Measurements from ENCODE around the gene PSMC3IP.
A peak's percentile ranks its signal among the peaks of the same experiment; 100 is the strongest.
"Not testable (repeated sequence)": the region's sequence is repeated elsewhere in the genome, so short reads cannot be mapped to it uniquely, and the experiment has no call there.

The PSMC3IP gene

DNA sequence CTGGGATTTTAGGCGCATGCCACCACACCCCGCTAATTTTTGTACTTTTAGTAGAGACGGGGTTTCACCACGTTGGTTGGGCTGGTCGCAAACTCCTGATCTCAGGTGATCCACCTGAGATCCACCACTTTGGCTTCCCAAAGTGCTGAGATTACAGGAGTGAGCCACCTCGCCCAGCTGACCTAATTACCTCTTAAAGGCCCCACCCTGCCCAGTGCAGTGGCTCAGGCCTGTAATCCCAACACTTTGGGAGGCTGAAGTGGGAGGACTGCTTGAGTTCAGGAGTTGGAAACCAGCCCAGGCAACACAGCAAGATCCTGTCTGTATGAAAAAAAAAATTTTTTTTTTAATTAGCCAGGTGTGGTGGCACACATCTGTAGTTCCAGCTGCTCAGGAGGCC, 18.5 kb downstream of the PSMC3IP start:
- no peak for DNase-seq

DNA sequence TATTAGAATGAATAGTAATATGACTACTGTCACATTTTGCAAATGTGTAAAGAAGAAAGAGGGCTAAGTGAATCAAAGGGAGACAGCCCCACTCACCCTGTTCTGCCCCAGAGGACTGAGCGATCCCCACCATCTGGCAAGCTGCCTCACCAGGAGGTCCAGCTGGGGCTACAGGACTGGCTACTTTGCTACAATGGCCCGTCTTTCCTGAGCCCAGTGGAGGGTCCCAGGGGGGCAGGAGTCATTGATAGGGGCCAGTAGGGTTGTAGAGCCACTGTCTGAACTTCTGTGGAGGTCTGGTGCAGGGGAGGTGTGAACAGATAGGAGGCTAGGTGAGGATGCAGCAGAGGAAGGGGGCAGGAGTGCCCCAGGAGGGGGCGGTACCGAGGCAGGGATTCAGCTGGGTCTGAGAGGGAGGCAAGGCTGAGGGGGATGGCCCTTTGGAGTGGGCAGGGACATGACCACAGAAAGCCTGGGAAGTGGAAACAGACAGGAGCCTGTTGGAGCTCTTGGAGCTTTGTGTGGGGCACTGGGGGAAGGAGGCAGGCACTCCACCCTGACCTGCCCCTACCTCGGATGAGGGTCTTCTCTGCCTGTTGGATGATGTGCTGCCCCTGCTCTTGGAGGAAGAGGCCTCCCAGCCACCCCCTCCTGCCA, 21.4 kb downstream of the PSMC3IP start:
- DNase-seq = not testable (repeated sequence)

DNA sequence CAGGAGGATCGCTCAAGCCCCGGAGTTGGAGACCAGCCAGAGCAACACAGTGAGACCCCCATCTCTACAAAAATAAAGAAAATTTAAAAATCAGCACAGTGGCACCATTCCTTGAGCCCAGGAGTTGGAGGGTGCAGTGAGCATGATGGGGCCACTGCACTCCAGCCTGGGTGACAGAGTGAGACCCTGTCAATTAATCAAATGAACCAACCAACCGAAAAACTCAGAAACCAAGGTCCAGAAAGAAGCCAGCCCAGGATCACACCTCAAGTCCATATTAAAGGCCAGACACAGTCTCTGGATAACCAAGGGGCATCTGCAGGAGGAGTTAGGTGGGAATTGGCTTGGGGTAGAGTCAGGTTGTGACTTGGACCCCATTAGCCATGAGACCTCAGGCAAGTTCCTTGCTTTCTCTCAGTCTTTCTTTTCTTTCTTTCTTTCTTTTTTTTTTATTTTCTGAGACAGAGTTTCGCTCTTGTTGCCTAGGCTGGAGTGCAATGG, 22.4 kb downstream of the PSMC3IP start:
- no peak for DNase-seq

DNA sequence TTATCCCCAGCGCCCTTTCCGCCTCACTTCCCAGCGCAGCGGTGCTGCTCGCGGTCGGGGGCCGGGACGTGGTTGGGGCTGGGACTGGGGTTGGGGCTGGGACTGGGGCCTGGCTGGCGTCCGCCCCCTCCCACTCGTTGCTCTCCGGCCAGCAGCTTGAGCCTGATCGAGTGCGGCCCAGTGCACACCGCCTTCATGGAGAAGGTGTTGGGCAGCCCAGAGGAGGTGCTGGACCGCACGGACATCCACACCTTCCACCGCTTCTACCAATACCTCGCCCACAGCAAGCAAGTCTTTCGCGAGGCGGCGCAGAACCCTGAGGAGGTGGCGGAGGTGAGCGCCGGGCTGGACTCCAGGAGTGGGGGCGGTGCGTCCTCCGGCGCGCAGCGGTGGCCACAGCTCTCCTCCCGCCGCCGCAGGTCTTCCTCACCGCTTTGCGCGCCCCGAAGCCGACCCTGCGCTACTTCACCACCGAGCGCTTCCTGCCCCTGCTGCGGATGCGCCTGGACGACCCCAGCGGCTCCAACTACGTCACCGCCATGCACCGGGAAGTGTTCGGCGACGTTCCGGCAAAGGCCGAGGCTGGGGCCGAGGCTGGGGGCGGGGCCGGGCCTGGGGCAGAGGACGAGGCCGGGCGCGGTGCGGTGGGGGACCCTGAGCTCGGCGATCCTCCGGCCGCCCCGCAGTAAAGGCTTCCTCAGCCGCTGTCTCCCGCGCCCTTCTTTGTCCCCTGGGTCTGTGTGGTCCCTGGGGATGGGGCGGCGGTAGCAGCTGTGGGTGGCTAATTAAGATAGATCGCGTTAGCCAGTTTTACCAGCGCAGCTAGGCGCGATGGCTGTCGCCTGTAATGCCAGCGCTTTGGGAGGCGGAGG, 23.0 kb downstream of the PSMC3IP start:
- DNase-seq = peak; percentile 60

DNA sequence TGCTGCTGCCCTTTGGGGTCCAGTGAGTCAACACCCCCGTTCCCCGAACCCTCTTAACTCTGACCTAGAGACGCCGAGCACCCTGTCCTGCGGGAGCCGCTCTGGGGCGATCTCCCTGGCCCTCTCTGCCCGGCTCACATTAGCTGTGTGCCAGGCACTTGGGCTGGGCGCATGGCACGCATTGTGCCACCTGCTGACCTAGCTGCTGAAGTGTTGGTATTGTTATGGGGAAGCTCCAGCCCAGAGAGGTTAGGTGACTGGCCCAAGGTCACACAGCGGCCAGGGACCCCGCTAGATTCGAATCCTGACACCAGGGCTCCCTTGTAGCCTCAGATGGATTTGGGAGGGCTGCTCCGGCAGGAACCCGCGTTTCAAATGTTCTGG, 23.7 kb downstream of the PSMC3IP start:
- no peak for DNase-seq

DNA sequence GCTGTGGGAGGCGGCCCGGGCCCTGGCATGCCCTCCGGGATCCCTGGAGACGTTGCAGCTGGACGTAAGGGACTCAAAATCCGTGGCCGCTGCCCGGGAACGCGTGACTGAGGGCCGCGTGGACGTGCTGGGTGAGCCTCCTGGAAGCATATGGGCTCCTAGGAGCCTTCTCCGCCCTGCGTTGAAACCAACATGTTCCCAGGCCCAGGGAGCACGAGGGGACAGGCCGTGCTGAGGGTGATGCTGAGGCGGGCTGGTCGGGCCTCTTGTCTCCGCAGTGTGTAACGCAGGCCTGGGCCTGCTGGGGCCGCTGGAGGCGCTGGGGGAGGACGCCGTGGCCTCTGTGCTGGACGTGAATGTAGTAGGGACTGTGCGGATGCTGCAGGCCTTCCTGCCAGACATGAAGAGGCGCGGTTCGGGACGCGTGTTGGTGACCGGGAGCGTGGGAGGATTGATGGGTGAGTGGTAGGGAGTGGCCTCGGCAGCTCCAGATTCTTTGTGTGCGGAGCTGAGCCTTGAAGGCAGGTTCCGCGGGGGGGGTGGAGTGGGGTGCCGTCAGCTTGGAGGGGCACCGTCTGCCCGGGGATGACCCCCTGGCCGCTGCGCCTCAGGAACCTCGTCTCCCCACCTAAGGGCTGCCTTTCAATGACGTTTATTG, 24.2 kb downstream of the PSMC3IP start:
- DNase-seq = no peak

DNA sequence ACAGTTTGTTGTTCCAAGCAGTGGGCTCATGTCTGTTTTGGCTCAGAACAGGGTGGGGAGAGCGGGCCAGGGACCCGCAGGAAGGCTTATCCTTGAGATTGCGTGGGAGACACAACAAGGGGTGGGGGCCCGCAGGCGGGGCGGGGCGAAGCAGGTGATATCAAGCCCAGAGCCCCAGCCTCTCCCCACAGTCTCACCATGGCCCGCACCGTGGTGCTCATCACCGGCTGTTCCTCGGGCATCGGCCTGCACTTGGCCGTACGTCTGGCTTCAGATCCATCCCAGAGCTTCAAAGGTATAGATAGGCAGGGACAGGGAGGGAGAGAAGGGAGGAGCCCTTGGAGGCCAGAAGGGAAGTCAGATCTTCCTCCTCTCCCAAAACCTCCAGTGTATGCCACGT, 24.8 kb downstream of the PSMC3IP start, which contains the start of gene HSD17B1:
Gene HSD17B1 (plus strand): TSS at position 188 of the 400 bp plus-strand sequence. CDS start 11 bp downstream, at position 199.
- DNase-seq = not testable (repeated sequence)

DNA sequence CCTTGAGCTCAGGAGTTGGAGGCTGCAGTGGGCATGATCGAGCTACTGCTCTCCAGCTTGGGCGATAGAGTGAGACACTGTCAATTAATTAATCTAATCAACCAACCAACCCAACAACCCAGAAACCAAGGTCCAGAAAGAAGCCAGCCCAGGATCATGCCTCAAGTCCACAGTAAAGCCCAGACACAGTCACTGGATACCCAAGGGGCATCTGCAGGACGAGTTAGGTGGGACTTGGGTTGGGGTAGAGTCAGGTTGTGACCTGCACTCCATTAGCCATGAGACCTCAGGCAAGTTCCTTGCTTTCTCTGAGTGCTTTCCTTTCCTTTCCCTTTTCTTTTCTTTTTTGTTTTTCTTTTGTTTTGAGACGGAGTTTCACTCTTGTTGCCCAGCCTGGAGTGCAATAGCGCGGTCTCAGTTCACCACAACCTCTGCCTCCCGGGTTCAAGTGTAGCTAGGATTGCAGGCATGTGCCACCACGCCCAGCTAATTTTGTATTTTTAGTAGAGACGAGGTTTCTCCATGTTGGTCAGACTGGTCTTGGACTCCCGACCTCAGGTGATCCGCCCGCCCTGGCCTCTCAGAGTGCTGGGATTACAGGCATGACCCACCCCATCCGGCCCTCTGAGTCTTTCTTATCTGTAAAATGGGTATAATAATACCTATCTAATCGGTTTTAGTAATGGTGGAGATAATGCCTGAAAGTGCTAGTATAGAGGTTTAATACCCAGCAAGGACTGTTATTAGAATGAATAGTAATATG, 28.4 kb downstream of the PSMC3IP start:
- no peak for DNase-seq

DNA sequence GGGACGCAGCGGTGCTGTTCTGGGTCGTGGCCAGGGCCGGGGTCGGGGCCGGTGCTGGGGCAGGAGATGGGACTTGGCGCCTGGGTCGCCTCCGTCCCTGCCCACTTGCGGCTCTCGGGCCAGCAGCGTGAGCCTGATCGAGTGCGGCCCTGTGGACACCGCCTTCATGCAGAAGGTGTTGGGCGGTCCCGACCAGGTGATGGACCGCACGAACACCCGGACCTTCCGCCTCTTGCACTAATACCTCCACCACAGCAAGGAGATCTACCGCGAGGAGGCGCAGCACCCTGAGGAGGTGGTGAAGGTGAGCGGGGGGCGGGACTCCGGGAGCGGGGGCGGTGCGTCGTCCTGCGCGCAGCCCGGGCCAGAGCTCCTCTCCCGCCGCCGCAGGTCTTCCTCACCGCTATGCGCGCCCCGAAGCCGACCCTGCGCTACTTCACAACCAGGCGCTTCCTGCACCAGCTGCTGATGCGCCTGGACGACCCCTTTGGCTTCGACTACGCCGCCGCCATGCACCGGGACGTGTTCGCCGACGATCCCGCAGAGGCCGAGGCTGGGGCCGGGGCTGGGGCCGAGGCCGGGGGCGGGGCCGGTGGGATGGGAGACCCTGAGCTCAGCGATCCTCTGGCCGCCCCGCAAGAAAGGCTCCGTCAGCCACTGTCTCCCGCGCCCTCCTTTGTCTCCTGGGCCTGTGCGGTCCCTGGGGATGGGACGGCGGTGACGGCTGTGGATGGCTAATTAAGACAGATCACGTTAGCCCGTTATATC, 29.3 kb downstream of the PSMC3IP start:
- DNase-seq = no peak

DNA sequence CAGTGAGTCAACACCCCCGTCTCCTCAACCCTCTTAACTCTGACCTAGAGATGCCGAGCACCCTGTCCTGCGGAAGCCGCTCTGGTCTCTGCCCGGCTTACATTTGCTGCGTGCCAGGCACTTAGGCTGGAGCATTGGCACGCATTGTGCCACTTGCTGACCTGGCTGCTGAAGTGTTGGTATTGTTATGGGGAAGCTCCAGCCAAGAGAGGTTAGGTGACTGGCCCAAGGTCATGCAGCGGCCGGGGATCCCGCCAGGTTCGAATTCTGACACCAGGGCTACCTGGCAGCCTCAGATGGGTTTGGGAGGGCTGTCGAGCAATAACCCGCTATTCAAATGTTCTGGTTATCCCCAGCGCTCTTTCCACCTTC, 29.8 kb downstream of the PSMC3IP start:
- DNase-seq = no peak

DNA sequence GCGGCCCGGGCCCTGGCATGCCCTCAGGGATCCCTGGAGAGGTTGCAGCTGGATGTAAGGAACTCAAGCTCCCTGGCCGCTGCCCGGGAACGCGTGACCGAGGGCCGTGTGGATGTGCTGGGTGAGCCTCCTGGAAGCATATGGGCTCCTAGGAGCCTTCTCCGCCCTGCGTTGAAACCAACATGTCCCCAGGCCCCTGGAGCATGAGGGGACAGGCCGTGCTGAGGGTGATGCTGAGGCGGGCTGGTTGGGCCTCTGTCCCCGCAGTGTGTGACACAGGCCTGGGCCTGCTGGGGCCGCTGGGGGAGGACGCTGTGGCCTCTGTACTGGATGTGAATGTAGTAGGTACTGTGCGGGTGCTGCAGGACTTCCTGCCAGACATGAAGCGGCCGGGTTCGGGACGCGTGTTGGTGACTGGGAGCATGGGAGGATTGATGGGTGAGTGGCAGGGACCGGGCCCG, 30.5 kb downstream of the PSMC3IP start:
- DNase-seq = no peak

DNA sequence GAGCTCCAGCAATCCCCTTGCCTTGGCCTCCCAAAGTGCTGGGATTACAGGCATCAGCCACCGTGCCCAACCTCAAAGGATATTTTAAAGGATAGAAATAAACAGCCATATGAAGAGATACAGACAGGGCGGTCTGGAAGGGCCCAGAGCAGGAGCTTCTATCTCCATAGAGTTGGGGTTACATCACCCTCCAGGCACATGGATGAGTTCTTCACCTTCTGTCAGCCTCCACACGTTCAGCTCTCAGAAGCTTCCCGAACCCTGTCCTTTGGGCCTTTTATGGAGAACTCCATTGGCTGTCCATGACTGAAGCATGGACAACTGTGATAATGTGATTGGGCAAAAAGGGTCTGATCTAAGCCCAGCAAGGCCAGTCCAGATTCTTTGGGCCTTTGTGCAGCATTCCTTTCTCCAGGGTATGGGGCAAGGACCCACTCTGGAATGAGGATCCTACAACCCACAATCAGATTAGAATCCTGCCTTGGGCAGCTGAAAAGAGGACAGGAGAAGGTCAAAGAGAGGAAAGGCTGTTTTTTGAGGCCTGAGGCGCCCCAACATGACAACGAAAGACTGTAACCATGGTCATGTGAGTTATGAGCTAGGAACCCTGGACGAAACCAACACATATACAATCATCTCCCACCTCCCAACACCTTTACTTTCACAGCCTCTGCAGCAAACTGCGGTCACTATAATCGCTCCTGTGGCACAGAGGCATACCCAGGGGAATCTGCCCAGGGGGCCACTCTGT, 31.6 kb downstream of the PSMC3IP start:
- not testable (repeated sequence) for DNase-seq

DNA sequence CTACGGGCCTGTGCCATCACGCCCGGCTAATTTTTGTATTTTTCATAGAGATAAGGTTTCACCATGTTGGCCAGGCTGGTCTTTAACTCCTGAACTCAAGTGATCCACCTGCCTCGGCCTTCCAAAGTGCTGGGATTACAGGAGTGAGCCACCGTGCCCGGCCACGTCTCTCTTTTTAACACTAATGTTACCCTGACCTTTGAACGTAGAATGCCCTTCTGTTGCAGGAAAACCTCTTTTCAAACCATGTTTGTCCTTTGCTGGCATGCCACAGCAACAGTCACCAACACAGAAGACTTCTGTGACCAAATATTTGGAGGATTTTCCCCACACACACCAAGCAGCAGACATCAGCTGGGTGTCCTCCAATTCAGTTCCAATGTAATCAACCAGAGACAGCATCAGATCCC, 32.6 kb downstream of the PSMC3IP start:
- no peak for DNase-seq

DNA sequence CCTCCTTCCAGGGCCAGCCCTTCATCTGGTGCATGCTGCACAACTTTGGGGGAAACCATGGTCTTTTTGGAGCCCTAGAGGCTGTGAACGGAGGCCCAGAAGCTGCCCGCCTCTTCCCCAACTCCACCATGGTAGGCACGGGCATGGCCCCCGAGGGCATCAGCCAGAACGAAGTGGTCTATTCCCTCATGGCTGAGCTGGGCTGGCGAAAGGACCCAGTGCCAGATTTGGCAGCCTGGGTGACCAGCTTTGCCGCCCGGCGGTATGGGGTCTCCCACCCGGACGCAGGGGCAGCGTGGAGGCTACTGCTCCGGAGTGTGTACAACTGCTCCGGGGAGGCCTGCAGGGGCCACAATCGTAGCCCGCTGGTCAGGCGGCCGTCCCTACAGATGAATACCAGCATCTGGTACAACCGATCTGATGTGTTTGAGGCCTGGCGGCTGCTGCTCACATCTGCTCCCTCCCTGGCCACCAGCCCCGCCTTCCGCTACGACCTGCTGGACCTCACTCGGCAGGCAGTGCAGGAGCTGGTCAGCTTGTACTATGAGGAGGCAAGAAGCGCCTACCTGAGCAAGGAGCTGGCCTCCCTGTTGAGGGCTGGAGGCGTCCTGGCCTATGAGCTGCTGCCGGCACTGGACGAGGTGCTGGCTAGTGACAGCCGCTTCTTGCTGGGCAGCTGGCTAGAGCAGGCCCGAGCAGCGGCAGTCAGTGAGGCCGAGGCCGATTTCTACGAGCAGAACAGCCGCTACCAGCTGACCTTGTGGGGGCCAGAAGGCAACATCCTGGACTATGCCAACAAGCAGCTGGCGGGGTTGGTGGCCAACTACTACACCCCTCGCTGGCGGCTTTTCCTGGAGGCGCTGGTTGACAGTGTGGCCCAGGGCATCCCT, 34.1 kb downstream of the PSMC3IP start:
- DNase-seq = no peak

DNA sequence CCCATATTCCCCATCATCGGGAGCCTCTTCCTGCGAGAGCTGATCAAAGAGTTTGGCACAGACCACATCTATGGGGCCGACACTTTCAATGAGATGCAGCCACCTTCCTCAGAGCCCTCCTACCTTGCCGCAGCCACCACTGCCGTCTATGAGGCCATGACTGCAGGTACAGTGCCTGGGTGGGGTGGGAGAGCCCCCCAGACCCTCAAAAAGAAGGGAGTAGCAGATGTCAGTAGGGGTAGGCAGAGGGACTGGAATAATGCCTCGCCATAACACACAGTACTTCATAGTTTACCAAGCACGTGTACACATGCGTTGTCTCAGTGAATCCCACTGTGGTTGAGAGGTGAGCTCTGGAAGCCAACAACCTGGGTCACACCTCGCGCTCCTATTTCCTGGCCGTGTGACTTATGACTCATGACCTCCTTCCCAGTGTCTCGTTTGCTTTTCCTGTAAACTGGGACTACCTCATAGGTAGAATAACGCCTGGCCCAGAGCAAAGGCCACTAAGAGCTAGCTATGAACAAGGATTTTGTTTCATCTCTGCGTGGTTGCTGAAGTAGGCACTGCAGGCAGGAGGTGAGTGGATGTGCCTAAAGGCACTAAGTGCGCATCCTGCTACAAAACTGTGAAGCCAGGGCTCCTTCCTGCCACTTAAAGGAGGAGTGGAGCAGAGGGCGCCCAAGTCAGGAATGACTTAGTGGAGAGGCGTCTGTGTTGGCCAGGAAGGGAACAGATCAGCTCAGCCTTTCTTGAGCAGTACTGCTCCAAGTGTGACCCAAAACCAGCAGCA, 36.3 kb downstream of the PSMC3IP start:
- DNase-seq = no peak

DNA sequence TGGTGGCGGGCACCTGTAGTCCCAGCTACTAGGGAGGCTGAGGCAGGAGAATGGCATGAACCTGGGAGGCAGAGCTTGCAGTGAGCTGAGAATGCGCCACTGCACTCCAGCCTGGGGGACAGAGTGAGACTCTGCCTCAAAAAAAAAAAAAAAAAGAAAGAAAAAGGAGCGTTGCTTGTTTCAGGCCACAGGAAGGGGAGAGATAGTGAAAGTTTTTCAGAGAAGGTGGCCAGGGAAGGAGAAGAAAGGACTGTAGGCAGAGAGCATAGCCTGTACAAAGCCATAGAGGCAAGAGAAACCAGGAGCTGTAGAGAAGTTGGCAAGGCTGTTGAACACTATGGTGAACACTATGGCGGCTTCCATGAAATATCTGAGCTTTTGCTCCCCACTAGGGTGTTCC, 37.0 kb downstream of the PSMC3IP start:
- DNase-seq = not testable (repeated sequence)

DNA sequence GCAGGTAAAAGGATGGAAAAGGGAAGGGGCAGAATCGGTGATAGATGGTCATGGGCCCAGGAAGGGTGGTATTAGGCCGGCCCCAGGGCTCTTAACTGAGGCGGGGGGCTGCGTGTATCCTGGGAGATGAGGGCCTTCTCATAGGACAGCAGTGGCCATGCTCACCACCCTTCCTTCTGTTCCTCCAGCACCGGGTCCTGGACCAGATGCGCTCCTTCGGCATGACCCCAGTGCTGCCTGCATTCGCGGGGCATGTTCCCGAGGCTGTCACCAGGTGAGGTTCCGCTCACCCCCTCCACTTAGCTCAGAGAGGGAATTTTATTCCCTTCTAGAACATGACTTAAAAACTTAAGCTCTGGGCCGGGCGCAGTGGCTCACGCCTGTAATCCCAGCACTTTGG, 39.0 kb downstream of the PSMC3IP start:
- no peak for DNase-seq

DNA sequence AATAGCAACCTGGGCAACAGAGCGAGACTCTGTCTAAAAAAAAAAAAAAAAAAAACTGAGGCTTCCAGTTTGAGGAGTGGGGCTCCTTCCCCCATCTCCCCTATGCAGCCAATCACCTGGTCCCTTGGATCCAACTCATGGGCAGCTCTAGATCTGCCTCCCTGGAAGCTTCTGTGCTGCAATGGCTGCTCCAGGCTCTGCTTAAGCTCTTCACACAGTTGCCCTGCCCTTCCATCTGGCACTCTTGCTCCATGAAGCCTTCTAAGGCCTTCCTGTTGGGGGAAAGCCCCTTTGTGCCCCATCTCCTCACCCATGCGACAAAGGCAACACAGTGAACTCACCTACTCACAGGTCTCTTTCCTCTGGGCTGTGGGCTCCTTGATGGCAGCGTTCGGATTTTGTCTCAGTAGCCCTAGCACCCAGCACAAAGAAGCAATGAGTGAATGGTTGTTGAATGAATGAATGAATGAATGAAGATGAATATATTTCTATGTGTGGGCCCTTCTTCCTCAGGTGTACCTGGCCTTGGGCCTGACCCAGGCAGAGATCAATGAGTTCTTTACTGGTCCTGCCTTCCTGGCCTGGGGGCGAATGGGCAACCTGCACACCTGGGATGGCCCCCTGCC, 39.6 kb downstream of the PSMC3IP start:
- no peak for DNase-seq

Data from NCI-H1694 (cell line).